IMR-90 (cell line): ENCODE data around the gene CCNL2. TPM values are rescaled to one million over a fixed set of nuclear protein-coding genes. Genes with fewer than 3 reads are reported as not detected.
A peak's percentile ranks its signal among the peaks of the same experiment; 100 is the strongest.

Source experiments
- ATAC-seq: fragments of 200-7000 bp; cut with Tn5 transposase; 2 replicates; pipeline ENCODE4 v1.9.1; 2020; ENCODE audit warnings: low read depth, mild to moderate bottlenecking, moderate library complexity
- BruUV-seq: library from RNA; stranded (reverse); fragments of 400-500 nt; replicated peaks from 2 replicates; lab custom pipeline; 2021; lab: Mats Ljungman, UMichigan
- CTCF ChIA-PET: fragments of 300-600 bp; formaldehyde crosslinking; extraction: SDS; loops from one replicate; lab custom pipeline; 2021; ENCODE audit warnings: antibody characterized with exemption; lab: Yijun Ruan, JAX
- POLR2A ChIA-PET: fragments of 300-600 bp; sonication (Branson Sonifier 250); formaldehyde crosslinking; loops from one replicate; lab custom pipeline; 2022; ENCODE audit warnings: antibody characterized with exemption; ENCODE audit not compliant: unreplicated experiment; lab: Charles Lee
- DNase-seq: peaks from one replicate; pipeline ENCODE4 v3.0.0; 2013
- H2AFZ ChIP-seq: replicated peaks from 2 replicates; pipeline ENCODE3; 2013; ENCODE audit warnings: low read length, mild to moderate bottlenecking; ENCODE audit not compliant: poor library complexity
- H2AK5ac ChIP-seq: 2 replicates; pipeline ENCODE4 v1.6.1; 2013; ENCODE audit warnings: low read depth, low read length, inconsistent platforms
- H2AK9ac ChIP-seq: replicated peaks from 2 replicates; pipeline ENCODE3; 2013; ENCODE audit warnings: mild to moderate bottlenecking, low read depth, low read length, moderate library complexity; ENCODE audit not compliant: poor library complexity
- H2BK120ac ChIP-seq: 2 replicates; pipeline ENCODE4 v1.6.1; 2013; ENCODE audit warnings: low read depth, low read length, inconsistent platforms
- H2BK15ac ChIP-seq: 3 replicates; pipeline ENCODE4 v1.6.1; 2013; ENCODE audit warnings: low read depth, low read length, inconsistent platforms
- H2BK20ac ChIP-seq: 2 replicates; pipeline ENCODE4 v1.6.1; 2013; ENCODE audit warnings: low read depth, mild to moderate bottlenecking, inconsistent platforms, low read length, moderate library complexity
- H2BK5ac ChIP-seq: 2 replicates; pipeline ENCODE4 v1.6.1; 2013; ENCODE audit warnings: mild to moderate bottlenecking, low read depth, low read length, inconsistent platforms; ENCODE audit not compliant: poor library complexity, severe bottlenecking
- H3K14ac ChIP-seq: replicated peaks from 2 replicates; pipeline ENCODE4 v1.6.1; 2013; ENCODE audit warnings: low read depth, low read length, inconsistent platforms
- H3K18ac ChIP-seq: 2 replicates; pipeline ENCODE4 v1.6.1; 2013; ENCODE audit warnings: low read depth, low read length, control low read depth
- H3K23ac ChIP-seq: 2 replicates; pipeline ENCODE4 v1.6.1; 2013; ENCODE audit warnings: low read depth, low read length, inconsistent platforms
- H3K27ac ChIP-seq: 2 replicates; pipeline ENCODE4 v1.5.1; 2013; ENCODE audit warnings: mild to moderate bottlenecking, control low read depth, low read length; ENCODE audit not compliant: insufficient read depth
- H3K27me3 ChIP-seq: 2 replicates; pipeline ENCODE4 v1.6.1; 2013; ENCODE audit warnings: low read length; ENCODE audit not compliant: control insufficient read depth, insufficient read depth
- H3K36me3 ChIP-seq: 2 replicates; pipeline ENCODE4 v1.6.1; 2013; ENCODE audit warnings: low read length, mixed read lengths; ENCODE audit not compliant: control insufficient read depth, insufficient read depth
- H3K4ac ChIP-seq: 2 replicates; pipeline ENCODE4 v1.6.1; 2013; ENCODE audit warnings: low read depth, low read length, inconsistent platforms
- H3K4me1 ChIP-seq: 2 replicates; pipeline ENCODE4 v1.6.1; 2013; ENCODE audit warnings: low read length, mixed read lengths; ENCODE audit not compliant: control insufficient read depth, insufficient read depth
- H3K4me2 ChIP-seq: 2 replicates; pipeline ENCODE4 v1.6.1; 2013; ENCODE audit warnings: low read depth, mild to moderate bottlenecking, control low read depth, low read length, moderate library complexity
- H3K4me3 ChIP-seq: 2 replicates; pipeline ENCODE4 v1.5.1; 2013; ENCODE audit warnings: low read depth, mild to moderate bottlenecking, control low read depth, low read length, moderate library complexity; ENCODE audit not compliant: insufficient read depth
- H3K56ac ChIP-seq: 2 replicates; pipeline ENCODE4 v1.6.1; 2013; ENCODE audit warnings: low read length, inconsistent platforms; ENCODE audit not compliant: insufficient read depth; ENCODE audit errors: extremely low read depth
- H3K79me1 ChIP-seq, 2 experiments: 2 replicates each; pipeline ENCODE4 v1.6.1; 2013; ENCODE audit warnings: low read length in 2 of 2, inconsistent platforms in 1 of 2, low read depth in 1 of 2
- H3K9ac ChIP-seq: 2 replicates; pipeline ENCODE4 v1.6.1; 2013; ENCODE audit warnings: low read depth, low read length, control low read depth
- H3K9me1 ChIP-seq: 2 replicates; pipeline ENCODE4 v1.6.1; 2013; ENCODE audit warnings: low read length, inconsistent platforms; ENCODE audit not compliant: insufficient read depth
- H3K9me3 ChIP-seq: 2 replicates; pipeline ENCODE4 v1.6.1; 2013; ENCODE audit warnings: low read length; ENCODE audit not compliant: control insufficient read depth, insufficient read depth
- H4K20me1 ChIP-seq: 2 replicates; pipeline ENCODE4 v1.6.1; 2013; ENCODE audit warnings: low read length, inconsistent platforms; ENCODE audit not compliant: insufficient read depth
- H4K5ac ChIP-seq: 2 replicates; pipeline ENCODE4 v1.6.1; 2013; ENCODE audit warnings: mild to moderate bottlenecking, low read depth, low read length, control low read depth
- H4K8ac ChIP-seq, 2 experiments: 2 replicates each; pipeline ENCODE4 v1.6.1; 2013; ENCODE audit warnings: low read depth in 2 of 2, low read length in 2 of 2, control low read depth in 1 of 2, inconsistent platforms in 1 of 2
- H4K91ac ChIP-seq: 2 replicates; pipeline ENCODE4 v1.6.1; 2013; ENCODE audit warnings: low read depth, low read length, inconsistent platforms; ENCODE audit not compliant: insufficient read depth
- CEBPB ChIP-seq: IDR thresholded peaks from 2 replicates; pipeline ENCODE4 v1.6.1; 2012; ENCODE audit warnings: low read depth, low read length, improper control_type of control experiment
- NFE2L2 ChIP-seq: fragments of 150-350 bp; IDR thresholded peaks from 2 replicates; pipeline ENCODE4 v1.6.1; 2016; ENCODE audit warnings: low read depth, mild to moderate bottlenecking, low read length
- WGBS, 2 experiments: methylation state at CpG; one replicate each; pipeline versions ENCODE4 v1.1.5 to v1.1.7; 2013; ENCODE audit warnings: missing lambda C conversion rate in 2 of 2; ENCODE audit not compliant: insufficient read length in 1 of 2; ENCODE audit errors: extremely low coverage in 2 of 2; 5-methylcytosine and 5-hydroxymethylcytosine counted together
- dilution Hi-C: fragments of 300-500 bp; cut with HindIII; formaldehyde crosslinking; loops from one replicate; pipeline ENCODE4 v1.14.3; 2018; ENCODE audit warnings: low sequenced_read_pairs; ENCODE audit not compliant: unreplicated experiment
- in situ Hi-C: fragments of 300-500 bp; cut with MboI; formaldehyde crosslinking; loops from 3 replicates; pipeline ENCODE4 v1.14.3; 2019; ENCODE audit warnings: low sequenced_read_pairs, inconsistent platforms, mixed read lengths
- intact Hi-C: fragments of 100-400 bp; cut with micrococcal nuclease; formaldehyde crosslinking; loops from 2 replicates; pipeline ENCODE4 v1.10.0; 2022
- polyA plus RNA-seq, 3 experiments: library from polyadenylated mRNA; depleted of rRNA; stranded (reverse); fragments of >200 nt; gene quantifications; 2 replicates each; pipeline ENCODE4 v1.2.3, GENCODE V29; 2012; ENCODE audit warnings: low replicate concordance in 1 of 3
- total RNA-seq: library from RNA; depleted of rRNA; stranded (reverse); fragments of >200 nt; gene quantifications from 2 replicates; pipeline ENCODE4 v1.2.3, GENCODE V29; 2012
- TF ChIP-seq, protein P1 (sequence below): fragments of 150-350 bp; IDR thresholded peaks from 2 replicates; pipeline ENCODE4 v1.6.1; 2017; ENCODE audit warnings: mild to moderate bottlenecking, antibody characterized with exemption, low read length, low read depth

The CCNL2 gene
- total and polyA plus RNA-seq, 2 of the 4 experiments (the other 2 are of a cell fraction): 53.9 to 239 TPM

DNA sequence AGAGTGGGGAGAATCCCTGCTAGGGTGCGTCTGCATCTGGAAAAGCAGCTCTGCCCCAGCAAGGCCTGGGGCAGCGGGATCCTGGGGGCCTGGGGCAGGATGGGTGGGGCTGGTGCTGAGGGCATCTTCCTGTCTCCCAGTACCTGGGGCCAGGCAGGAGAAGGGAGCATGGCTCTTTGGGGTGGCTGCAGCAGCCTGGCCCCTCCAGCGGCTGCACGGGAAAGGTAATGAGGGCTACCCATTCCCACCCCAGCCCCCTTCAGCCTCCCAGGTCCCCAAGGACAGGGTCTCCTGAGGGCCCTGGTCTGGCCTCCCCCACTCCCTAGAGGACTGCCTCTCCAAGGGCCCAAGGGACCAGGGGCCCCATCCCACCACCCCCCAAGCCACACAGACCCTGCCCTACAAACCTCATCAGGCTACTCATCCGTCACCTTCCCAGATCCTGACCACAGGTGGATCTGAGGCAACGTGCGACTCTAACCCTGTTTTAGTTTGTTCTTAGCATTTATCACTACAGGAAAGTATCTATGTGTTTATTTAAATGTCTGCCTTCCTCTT is 22.9 kb upstream of the CCNL2 start:
- Histone ChIP-seq H2BK5ac (no peak overlapping the region), H2BK15ac (no peak overlapping the region), H3K27me3 (no peaks in the 10 kb centered on the region), H3K4me1 (peaks cover 3% of the 10 kb centered on the region; the same call in 1 of the 2 replicates), H4K91ac (no peak overlapping the region), H3K9me1 (no peaks in the 10 kb centered on the region), H4K5ac (no peak overlapping the region), H3K4me2 (no peak overlapping the region), H2AK5ac (no peak overlapping the region), H3K23ac (no peak overlapping the region), H3K36me3 (no peaks in the 10 kb centered on the region), H4K8ac (peak overlapping the region; percentile 36 to 41; a peak in 1 of 4 replicates), H3K79me1 (no peaks in the 10 kb centered on the region), H2BK120ac (no peak overlapping the region), H3K14ac (no peak overlapping the region), H3K56ac (no peak overlapping the region), H2AFZ (no peak overlapping the region), H3K4me3 (no peak overlapping the region), H4K20me1 (no peaks in the 10 kb centered on the region), H2AK9ac (peak overlapping the region; percentile 29), H3K18ac (no peak overlapping the region), H3K4ac (no peak overlapping the region), H2BK20ac (no peak overlapping the region), H3K9ac (no peak overlapping the region), H3K27ac (no peak overlapping the region), H3K9me3 (no peaks in the 10 kb centered on the region)
- TF ChIP-seq NFE2L2: no peak
- TF ChIP-seq, protein P1, sequence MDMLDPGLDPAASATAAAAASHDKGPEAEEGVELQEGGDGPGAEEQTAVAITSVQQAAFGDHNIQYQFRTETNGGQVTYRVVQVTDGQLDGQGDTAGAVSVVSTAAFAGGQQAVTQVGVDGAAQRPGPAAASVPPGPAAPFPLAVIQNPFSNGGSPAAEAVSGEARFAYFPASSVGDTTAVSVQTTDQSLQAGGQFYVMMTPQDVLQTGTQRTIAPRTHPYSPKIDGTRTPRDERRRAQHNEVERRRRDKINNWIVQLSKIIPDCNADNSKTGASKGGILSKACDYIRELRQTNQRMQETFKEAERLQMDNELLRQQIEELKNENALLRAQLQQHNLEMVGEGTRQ: no peak
- no peak for TF ChIP-seq CEBPB
- in situ Hi-C loops (no loop called here), intact Hi-C loops (no loop called here), dilution Hi-C loops (no loop called here)
- ChIA-PET CTCF (no interaction called here), POLR2A (no interaction called here)
- ATAC-seq (no peak), DNase-seq (no peak)
- no CpG with 5 or more reads among the region's 7 CpGs for WGBS, 2 experiments
- BruUV-seq: no TSS peak
